HL-60/S4 (cell line): Measurements from ENCODE around the gene ANOS1.
"Not testable (repeated sequence)": the region's sequence is repeated elsewhere in the genome, so short reads cannot be mapped to it uniquely, and the experiment has no call there.

Experiments
- in situ Hi-C: fragments of 300-500 bp; cut with MboI; formaldehyde crosslinking; loops from 2 replicates; pipeline ENCODE4 v1.14.3; 2022; ENCODE audit warnings: low sequenced_read_pairs

Gene ANOS1, protein sequence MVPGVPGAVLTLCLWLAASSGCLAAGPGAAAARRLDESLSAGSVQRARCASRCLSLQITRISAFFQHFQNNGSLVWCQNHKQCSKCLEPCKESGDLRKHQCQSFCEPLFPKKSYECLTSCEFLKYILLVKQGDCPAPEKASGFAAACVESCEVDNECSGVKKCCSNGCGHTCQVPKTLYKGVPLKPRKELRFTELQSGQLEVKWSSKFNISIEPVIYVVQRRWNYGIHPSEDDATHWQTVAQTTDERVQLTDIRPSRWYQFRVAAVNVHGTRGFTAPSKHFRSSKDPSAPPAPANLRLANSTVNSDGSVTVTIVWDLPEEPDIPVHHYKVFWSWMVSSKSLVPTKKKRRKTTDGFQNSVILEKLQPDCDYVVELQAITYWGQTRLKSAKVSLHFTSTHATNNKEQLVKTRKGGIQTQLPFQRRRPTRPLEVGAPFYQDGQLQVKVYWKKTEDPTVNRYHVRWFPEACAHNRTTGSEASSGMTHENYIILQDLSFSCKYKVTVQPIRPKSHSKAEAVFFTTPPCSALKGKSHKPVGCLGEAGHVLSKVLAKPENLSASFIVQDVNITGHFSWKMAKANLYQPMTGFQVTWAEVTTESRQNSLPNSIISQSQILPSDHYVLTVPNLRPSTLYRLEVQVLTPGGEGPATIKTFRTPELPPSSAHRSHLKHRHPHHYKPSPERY

DNA sequence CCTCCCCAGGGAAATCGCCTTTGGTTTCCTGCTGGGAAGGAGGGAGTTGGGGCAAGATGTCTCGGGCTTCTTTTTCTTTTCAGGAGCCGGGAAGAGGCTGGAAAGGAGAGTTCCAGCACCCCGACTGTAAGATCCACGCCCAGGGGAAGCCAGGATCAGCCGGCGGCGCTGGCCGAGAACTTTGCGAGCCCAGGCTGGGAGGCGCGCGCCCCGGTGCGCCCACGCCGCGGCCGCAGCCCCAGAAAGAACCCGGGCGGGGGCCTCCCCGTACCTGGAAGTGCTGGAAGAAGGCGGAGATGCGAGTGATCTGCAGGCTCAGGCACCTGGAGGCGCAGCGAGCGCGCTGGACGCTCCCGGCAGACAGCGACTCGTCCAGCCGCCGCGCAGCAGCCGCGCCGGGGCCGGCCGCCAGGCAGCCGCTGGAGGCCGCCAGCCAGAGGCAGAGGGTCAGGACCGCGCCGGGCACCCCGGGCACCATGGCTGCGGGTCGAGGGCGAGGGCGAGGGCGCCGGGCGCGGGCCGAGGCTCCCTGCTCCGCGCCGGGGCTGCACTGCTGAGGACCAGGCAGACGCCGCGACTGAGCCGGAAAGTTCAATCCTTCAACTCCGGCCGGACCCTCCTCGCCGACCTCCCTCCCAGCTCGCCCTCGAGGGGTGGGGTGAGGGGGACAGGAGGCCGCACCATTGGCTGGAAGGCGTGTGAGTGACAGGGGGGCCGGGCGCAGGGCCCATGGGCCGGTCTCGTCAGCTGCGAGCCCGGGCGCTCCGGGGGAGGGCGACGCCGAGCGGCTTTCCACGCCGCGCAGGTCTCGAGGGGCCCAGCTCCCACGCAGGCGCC, at the start of gene ANOS1:
TSS of gene ANOS1 (minus strand) at position 579 of the 837 bp plus-strand sequence. CDS start at position 478, 101 bp downstream.
- in situ Hi-C loops, result loop anchor here (25.0 kb wide), 1 partner anchor 744 kb away; no protein-coding TSS in a partner anchor

DNA sequence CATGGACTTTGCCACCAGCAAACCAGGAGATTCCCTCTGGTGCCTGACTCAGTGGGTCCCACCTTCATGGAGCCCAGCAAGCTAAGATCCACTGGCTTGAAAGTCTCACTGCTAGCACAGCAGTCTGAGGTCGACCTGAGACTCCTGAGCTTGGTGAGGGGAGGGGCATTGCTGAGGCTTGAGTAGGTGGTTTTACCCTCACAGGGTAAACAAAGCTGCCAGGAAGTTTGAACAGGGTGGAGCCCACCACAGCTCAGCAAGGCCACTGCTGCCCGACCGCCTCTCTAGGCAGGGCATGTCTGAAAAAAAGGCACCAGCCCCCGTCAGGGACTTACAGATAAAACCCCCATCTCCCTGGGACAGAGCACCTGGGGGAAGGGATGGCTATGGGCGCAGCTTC, 41.2 kb upstream of the ANOS1 start:
- in situ Hi-C loops, result no loop called here

- in situ Hi-C loops, result no loop called here
These were observed 28.1 kb upstream of the ANOS1 start for GRCh38 chrX:8760021-8760420.

- in situ Hi-C loops, result not testable (repeated sequence)
These were observed 26.8 kb upstream of the ANOS1 start for GRCh38 chrX:8758706-8759105.

DNA sequence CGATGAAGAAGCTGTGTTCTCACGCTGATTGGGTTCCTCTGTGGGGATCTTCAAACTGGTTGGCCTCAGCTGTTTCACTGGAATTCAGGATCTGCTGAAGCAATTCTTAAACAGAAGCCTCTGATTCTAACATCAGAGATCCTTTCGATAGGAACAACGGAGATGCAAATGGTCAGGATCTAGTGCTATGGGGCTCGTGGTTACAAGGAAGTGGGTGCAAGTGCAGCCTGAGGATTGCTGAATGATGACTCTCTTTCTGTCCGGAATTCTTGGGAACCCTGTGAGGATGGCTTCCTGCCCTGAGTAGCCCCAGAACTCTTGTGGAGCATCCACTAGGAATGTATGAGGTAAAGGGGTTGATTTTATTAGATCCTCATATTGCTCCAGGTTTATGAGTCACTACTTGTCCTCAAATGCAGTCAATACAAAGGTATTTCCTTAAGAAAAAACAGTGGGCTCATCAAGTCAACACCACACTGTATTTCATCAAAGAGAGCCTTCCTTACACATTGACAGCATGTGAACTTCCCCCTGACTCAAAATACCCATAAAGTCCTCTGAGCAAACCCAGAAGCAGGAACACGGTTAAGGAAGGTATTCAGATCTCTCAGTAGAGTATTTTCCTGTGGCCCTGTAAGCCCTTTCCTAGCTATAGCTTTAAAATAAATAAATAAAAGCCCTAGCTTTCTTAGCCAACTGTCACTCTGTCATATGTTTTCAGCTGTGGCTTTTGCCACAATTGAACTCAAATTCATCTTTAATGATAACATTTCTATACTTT, 25.9 kb upstream of the ANOS1 start:
- in situ Hi-C loops, result not testable (repeated sequence)

DNA sequence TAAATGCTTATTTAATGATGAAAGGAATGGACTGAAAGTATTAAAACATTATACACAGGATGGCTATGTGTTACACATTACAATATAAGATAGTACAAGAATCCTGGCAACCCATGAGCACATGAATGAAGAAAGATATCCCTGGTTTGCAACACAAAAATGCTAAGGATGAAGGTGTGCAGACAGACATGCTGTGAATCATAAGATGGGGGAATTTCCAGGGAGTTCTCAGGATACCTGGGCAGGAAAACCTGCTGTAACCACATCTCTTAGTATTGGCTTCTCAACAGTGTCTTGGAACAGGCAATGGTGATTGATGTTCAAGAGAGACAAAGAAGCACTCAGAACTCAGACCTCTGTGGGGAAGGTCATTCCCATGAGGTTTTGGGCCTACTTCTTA, 23.9 kb upstream of the ANOS1 start:
- in situ Hi-C loops, result no loop called here

DNA sequence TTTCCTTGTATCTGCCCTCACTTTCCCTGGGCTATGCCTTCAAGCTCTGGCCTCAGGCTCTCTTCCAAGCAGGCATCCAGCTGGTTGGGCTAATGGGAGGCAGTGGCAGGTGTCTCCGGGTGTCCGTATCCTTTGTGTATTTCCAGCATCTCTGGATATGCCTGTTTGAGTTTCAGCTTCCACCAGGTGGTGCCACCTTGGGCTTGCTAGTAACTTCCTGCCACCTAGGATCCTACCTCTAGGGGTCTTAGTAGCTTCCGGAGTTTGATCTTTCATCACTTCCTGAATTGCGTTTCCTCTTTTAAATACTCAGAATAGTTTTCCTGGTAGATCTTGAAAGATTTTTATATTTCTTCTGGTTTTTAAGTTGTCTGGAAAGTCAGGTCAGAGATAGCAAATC, 23.2 kb upstream of the ANOS1 start:
- in situ Hi-C loops, result no loop called here

- in situ Hi-C loops, result loop anchor here (25.0 kb wide), 1 partner anchor 762 kb away; no protein-coding TSS in a partner anchor
These were observed 17.8 kb upstream of the ANOS1 start for GRCh38 chrX:8749697-8750096.

DNA sequence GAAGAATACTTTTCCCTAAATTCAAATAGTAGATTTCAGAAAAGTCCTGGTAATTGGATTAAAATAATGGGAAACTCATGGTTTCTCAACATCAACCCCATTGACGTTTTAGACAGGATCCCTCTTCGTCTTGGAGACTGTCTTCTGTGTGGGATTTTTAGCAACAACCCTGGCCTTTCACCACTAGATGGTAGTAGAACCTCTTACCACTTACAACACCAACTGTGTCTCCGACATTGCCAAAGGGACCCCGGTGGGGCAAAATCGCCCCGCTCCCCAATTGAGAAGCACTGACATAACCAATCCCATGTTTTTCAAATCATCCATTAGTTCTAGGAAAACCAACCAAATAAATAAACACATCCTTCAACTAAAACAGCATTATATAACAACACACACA, 16.9 kb upstream of the ANOS1 start:
- in situ Hi-C loops, result loop anchor here (25.0 kb wide), 1 partner anchor 762 kb away; no protein-coding TSS in a partner anchor

GRCh38 chrX:8743126-8743732, 11.3 kb upstream of the ANOS1 start:
- in situ Hi-C loops, result loop anchor here (25.0 kb wide), 1 partner anchor 756 kb away; no protein-coding TSS in a partner anchor

- in situ Hi-C loops, result loop anchor here (25.0 kb wide), 1 partner anchor 755 kb away; no protein-coding TSS in a partner anchor
These were observed 10.0 kb upstream of the ANOS1 start for GRCh38 chrX:8741981-8742380.

DNA sequence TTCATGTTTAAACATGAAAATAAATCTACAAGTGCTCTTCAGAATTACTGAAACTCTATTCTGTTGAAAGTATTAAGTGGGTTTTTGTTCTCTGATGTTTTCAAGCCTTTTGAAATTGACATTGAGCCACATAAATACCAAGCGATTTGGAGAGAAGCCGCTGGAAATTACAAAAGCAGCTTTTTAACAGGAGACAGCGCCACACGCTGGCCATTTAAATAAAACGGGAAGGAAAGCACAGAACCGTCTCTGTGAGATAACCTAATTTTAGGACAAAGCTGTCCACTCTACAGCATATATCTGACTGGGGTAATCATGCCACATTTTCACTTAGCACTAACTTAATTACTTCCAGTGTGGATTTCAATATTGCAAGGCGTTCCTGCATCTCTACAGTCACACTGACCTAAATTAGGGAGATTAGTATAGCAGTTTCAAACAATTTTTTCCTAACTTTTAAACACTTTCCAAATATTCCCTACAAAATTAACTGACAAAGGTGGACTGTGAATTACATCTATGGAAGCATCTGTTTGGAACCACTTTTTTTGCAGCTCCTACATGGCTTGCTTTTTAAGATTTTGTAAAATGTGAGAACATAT, 6.8 kb upstream of the ANOS1 start:
- in situ Hi-C loops, result loop anchor here (25.0 kb wide), 1 partner anchor 751 kb away; no protein-coding TSS in a partner anchor

DNA sequence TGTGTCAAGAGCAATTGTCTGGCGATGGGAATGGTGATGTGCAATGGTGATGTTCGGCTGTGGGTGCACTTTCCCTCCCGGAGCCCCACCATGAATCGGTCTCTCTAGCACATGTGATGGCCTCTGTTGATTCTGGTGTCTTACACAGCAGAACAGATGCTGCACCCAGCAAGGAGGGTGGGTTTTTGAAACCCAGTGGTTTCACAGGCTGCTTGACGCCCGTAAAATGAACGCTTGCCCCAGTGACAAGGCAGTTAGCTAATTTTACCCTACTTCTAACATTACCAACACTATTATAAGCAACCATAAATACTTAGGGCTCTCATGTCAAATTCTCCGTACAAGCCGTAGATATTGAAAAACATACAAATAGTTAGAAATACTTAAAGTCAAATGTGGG, 5.9 kb upstream of the ANOS1 start:
- in situ Hi-C loops, result loop anchor here (25.0 kb wide), 1 partner anchor 751 kb away; no protein-coding TSS in a partner anchor

- in situ Hi-C loops, result loop anchor here (25.0 kb wide), 1 partner anchor 744 kb away; no protein-coding TSS in a partner anchor
These were observed 952 bp downstream of the ANOS1 start for GRCh38 chrX:8730812-8731558.

DNA sequence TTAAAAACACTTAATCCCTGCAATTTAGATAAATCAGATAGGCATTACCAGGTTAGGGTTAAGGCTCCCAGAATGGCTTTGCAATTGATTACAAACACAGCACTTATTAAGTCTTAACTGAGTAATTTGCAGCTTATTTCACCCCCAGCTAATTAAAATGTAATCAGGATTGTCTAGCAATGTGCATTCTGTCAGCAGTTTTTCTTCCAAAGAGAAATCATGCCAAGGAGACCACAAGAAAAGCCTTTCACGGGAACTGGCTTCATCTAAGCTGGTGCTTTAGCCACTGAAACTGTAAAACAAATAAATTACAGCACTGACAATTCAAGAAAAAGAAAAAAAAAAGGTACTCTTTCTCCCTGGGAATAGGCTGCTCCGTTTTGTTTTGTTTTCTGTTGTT, 2.1 kb downstream of the ANOS1 start:
- in situ Hi-C loops, result loop anchor here (25.0 kb wide), 1 partner anchor 743 kb away; no protein-coding TSS in a partner anchor

- in situ Hi-C loops, result loop anchor here (25.0 kb wide), 1 partner anchor 742 kb away; no protein-coding TSS in a partner anchor
These were observed 2.9 kb downstream of the ANOS1 start for GRCh38 chrX:8728932-8729535.

DNA sequence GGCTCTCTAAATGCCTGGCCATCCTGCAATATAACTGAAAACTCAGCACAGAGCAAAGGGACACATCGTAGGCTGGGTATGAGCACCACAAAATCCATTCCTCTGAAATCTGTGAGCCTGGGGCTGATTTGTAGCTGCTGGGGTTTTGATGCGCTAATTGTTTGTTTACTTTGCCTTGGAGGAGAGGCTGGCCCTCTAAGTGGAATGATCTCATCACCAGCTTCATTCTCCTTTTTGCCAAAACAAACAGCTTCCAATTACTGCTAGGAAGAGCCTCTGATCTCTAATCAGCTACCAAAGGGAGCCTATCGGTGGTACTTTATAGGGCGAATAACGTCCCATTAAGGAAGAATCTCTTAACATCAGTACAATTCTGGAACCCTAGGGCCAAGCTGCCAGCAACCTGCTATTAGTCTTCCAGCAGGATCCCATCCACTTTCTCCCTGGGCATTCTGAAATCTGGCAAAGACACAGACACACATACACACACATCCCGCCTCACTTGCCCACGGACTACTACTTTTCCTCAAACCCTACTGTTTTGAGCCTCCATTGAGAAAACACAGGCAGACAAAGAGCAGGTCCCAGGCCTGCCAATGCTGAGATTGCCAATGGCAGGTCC, 5.8 kb downstream of the ANOS1 start:
- in situ Hi-C loops, result loop anchor here (25.0 kb wide), 1 partner anchor 739 kb away; no protein-coding TSS in a partner anchor
